ENCODE results near the gene TMEM223. TPM values are rescaled to one million over a fixed set of nuclear protein-coding genes. Genes with fewer than 3 reads are reported as not detected.

TMEM223 gene
- polyA plus RNA-seq, 3 donors, result 5.7 to 20.4 (median 19.6) TPM

GRCh38 chr11:62753736-62754603 lies 37.8 kb downstream of the TMEM223 start, which contains the start of gene ZBTB3:
TSS of gene ZBTB3 (minus strand) at chr11:62754160. CDS start at chr11:62753664, 496 bp downstream.
- H3K4me3 Mint-ChIP-seq, result peak within 1 kb of the TSS; percentile 96 to 98
- Histone ChIP-seq H3K36me3 (replicated peaks in 1 of 2; ENCODE audit: control insufficient read depth in 1 of 2, insufficient read depth in 2 of 2, low read length in 2 of 2) (peaks cover 6 to 25% of the 10 kb centered on the region in 2 donors), H3K79me2 (ENCODE audit: insufficient read depth, low read length) (peaks cover 36% of the 10 kb centered on the region), H2AFZ (ENCODE audit: insufficient read depth, low read depth, low read length, poor library complexity, severe bottlenecking) (peak within 1 kb of the TSS; percentile 90), H3K4me1 (ENCODE audit: control insufficient read depth in 1 of 2, insufficient read depth in 2 of 2, low read length in 2 of 2) (peaks cover 12 to 19% of the 10 kb centered on the region in 2 donors), H3K9ac (ENCODE audit: insufficient read depth, low read length, poor library complexity, severe bottlenecking) (peak within 1 kb of the TSS; percentile 77), H3K9me3 (replicated peaks in 1 of 2; ENCODE audit: control insufficient read depth in 1 of 2, insufficient read depth in 1 of 2, low read length in 2 of 2) (no peaks in the 10 kb centered on the region), H3K27me3 (ENCODE audit: control insufficient read depth in 2 of 2, insufficient read depth in 2 of 2, low read length in 2 of 2) (no peaks in the 10 kb centered on the region), H3K4me3 (replicated peaks in 1 of 3; ENCODE audit: low read depth in 2 of 3, low read length in 3 of 3) (peak within 1 kb of the TSS; percentile 66 to 95 (median 79)), H3K4me2 (replicated peaks; ENCODE audit: extremely low read depth, low read length, poor library complexity, severe bottlenecking) (peak within 1 kb of the TSS; percentile 81), H4K20me1 (ENCODE audit: insufficient read depth, low read length) (no peaks in the 10 kb centered on the region), H3K27ac (ENCODE audit: low read depth in 1 of 2, low read length in 2 of 2) (peak within 1 kb of the TSS; percentile 76 to 92)
- H3K27ac Mint-ChIP-seq, result peak within 1 kb of the TSS; percentile 94 to 100 (median 98)
- TF ChIP-seq CTCF (IDR thresholded peaks at IDR 0.05), result no peak
- DNase-seq, result peak; percentile 99
- under 1% methylated on average over 47 of the region's 47 CpGs for WGBS (ENCODE audit: insufficient coverage)
- H3K9me3 Mint-ChIP-seq, result no peaks in the 10 kb centered on the region
- peaks cover 1 to 2% (median 1%) of the 10 kb centered on the region in 3 donors for H3K27me3 Mint-ChIP-seq (ENCODE audit: low read depth in 3 of 3)
- intact Hi-C loops (cut with micrococcal nuclease), result no loop called here
- peaks cover 11 to 36% of the 10 kb centered on the region in 2 donors for H3K36me3 Mint-ChIP-seq
- peaks cover 21% of the 10 kb centered on the region for H3K4me1 Mint-ChIP-seq

GRCh38 chr11:62752994-62753735 lies 38.6 kb downstream of the TMEM223 start:
- H3K9me3 ChIP-seq (replicated peaks in 1 of 2; ENCODE audit: control insufficient read depth in 1 of 2, insufficient read depth in 1 of 2, low read length in 2 of 2), result no peaks in the 10 kb centered on the region
- Mint-ChIP-seq H3K9me3 (no peaks in the 10 kb centered on the region), H3K4me1 (peaks cover 23% of the 10 kb centered on the region), H3K36me3 (peaks cover 14 to 39% of the 10 kb centered on the region in 2 donors), H3K27me3 (ENCODE audit: low read depth in 3 of 3) (peaks cover 1 to 2% (median 1%) of the 10 kb centered on the region in 3 donors), H3K4me3 (peak overlapping the region; percentile 96 to 98), H3K27ac (peak overlapping the region; percentile 71 to 100 (median 98))
- H3K79me2 ChIP-seq (ENCODE audit: insufficient read depth, low read length), result peaks cover 36% of the 10 kb centered on the region
- TF ChIP-seq CTCF (IDR thresholded peaks at IDR 0.05), result no peak
- H3K9ac ChIP-seq (ENCODE audit: insufficient read depth, low read length, poor library complexity, severe bottlenecking), result peak overlapping the region; percentile 77
- no peaks in the 10 kb centered on the region for H3K27me3 ChIP-seq (ENCODE audit: control insufficient read depth in 2 of 2, insufficient read depth in 2 of 2, low read length in 2 of 2)
- no peak for DNase-seq
- peaks cover 12 to 19% of the 10 kb centered on the region in 2 donors for H3K4me1 ChIP-seq (ENCODE audit: control insufficient read depth in 1 of 2, insufficient read depth in 2 of 2, low read length in 2 of 2)
- no peaks in the 10 kb centered on the region for H4K20me1 ChIP-seq (ENCODE audit: insufficient read depth, low read length)
- H3K4me2 ChIP-seq (replicated peaks; ENCODE audit: extremely low read depth, low read length, poor library complexity, severe bottlenecking), result peak overlapping the region; percentile 81
- intact Hi-C loops (cut with micrococcal nuclease), result no loop called here
- H2AFZ ChIP-seq (ENCODE audit: insufficient read depth, low read depth, low read length, poor library complexity, severe bottlenecking), result peak overlapping the region; percentile 90
- H3K4me3 ChIP-seq (replicated peaks in 1 of 3; ENCODE audit: low read depth in 2 of 3, low read length in 3 of 3), result peak overlapping the region; percentile 66 to 95 (median 79)
- peaks cover 9 to 28% of the 10 kb centered on the region in 2 donors for H3K36me3 ChIP-seq (replicated peaks in 1 of 2; ENCODE audit: control insufficient read depth in 1 of 2, insufficient read depth in 2 of 2, low read length in 2 of 2)
- 72% methylated on average over 12 of the region's 15 CpGs for WGBS (ENCODE audit: insufficient coverage)
- H3K27ac ChIP-seq (ENCODE audit: low read depth in 1 of 2, low read length in 2 of 2), result peak overlapping the region; percentile 76 to 92

Measured in CD14-positive monocyte (primary cell).